ENCODE data around the gene HMSD. TPM values are rescaled to one million over a fixed set of nuclear protein-coding genes. Genes with fewer than 3 reads are reported as not detected.

The HMSD gene
- total and polyA plus RNA-seq, 2 of the 13 experiments (the other 11 are each of a cell fraction or from before 2014, with no cell fraction given): not detected

DNA sequence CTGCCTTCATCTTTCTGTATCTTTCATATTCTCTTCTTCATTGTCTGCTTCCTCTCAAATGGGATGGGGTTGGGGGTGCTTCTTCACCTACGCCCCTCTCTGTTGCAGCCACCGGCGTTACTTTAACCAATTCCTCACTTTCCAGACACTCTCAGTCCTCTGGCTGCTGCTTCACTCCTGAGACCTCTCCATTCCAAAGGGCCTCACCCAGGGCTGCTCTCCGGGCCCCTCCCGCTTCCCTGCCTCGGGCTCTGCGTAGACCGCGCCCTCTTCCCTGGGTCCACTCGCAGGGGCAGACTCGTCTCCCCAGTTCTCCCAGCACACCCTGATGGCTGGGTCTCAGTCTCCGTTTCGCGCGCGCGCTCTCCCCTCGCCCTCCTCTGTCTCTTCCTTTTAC is 21.7 kb downstream of the HMSD start:
- Histone ChIP-seq H3K4me1 (ENCODE audit: insufficient read depth, low read length) (peaks cover 18% of the 10 kb centered on the region), H3K36me3 (replicated peaks in 1 of 2; ENCODE audit: control insufficient read depth in 1 of 2, insufficient read depth in 2 of 2, low read length in 2 of 2) (no peaks in the 10 kb centered on the region), H4K20me1 (ENCODE audit: insufficient read depth, low read length) (no peaks in the 10 kb centered on the region), H3K9ac (ENCODE audit: insufficient read depth, low read depth, low read length) (peak overlapping the region; percentile 70), H3K4me3 (replicated peaks in 1 of 3; ENCODE audit: insufficient read depth in 1 of 3, low read depth in 2 of 3, low read length in 3 of 3) (peak overlapping the region; percentile 62 to 83 (median 78)), H3K27me3 (ENCODE audit: control insufficient read depth in 1 of 2, insufficient read depth in 2 of 2, low read length in 2 of 2) (no peaks in the 10 kb centered on the region), H2AFZ (ENCODE audit: low read length) (peak overlapping the region; percentile 77), H3K27ac (ENCODE audit: extremely low read length, insufficient read depth, low read length) (no peak overlapping the region), H3K4me2 (ENCODE audit: low read depth, low read length) (peak overlapping the region; percentile 97), H3K9me3 (ENCODE audit: low read length) (no peaks in the 10 kb centered on the region), H3K79me2 (ENCODE audit: insufficient read depth, low read length) (no peaks in the 10 kb centered on the region)
- in situ Hi-C loops (cut with HindIII; ENCODE audit: extremely low pct_ligation_motif_present, low pct_unique_long_range_greater_than_20kb) (loop anchor here (10.0 kb wide), 1 partner anchor 76 kb away; no protein-coding TSS in a partner anchor), intact Hi-C loops (cut with micrococcal nuclease; ENCODE audit: unreplicated experiment) (no loop called here)
- ChIA-PET POLR2A (interaction anchor here (0.6 to 0.7 kb wide), 2 partner anchors 13 to 1308 kb away, joined by 3 to 5 read pairs; no protein-coding TSS in a partner anchor), CTCF (ENCODE audit: low intra/inter-chr PET ratio, low total read pairs) (no interaction called here)
- ATAC-seq (peak; percentile 10), DNase-seq (ENCODE audit: low spot score) (no peak), FAIRE-seq (no peak)
- TF ChIP-seq ZNF761 (CRISPR knock-in tag; conservative IDR thresholded peaks at IDR 0.05) (0 out of 2 replicates have a peak, but pooled peaks have one; percentile 2), ZNF737 (CRISPR knock-in tag; IDR thresholded peaks at IDR 0.05; ENCODE audit: borderline replicate concordance) (0 out of 2 replicates have a peak, but pooled peaks have one; percentile 34), GLI4 (CRISPR knock-in tag; IDR thresholded peaks at IDR 0.05; ENCODE audit: borderline replicate concordance) (no peak), ZNF709 (CRISPR knock-in tag; IDR thresholded peaks at IDR 0.05) (peak; percentile 14; the same call in 1 of the 2 replicates), ZNF230 (CRISPR knock-in tag; IDR thresholded peaks at IDR 0.05) (0 out of 2 replicates have a peak, but pooled peaks have one; percentile 6)
- no TSS peak for BruUV-seq (replicated peaks)
- 86% methylated on average over 18 of the region's 18 CpGs for WGBS (ENCODE audit: low lambda C conversion rate)

DNA sequence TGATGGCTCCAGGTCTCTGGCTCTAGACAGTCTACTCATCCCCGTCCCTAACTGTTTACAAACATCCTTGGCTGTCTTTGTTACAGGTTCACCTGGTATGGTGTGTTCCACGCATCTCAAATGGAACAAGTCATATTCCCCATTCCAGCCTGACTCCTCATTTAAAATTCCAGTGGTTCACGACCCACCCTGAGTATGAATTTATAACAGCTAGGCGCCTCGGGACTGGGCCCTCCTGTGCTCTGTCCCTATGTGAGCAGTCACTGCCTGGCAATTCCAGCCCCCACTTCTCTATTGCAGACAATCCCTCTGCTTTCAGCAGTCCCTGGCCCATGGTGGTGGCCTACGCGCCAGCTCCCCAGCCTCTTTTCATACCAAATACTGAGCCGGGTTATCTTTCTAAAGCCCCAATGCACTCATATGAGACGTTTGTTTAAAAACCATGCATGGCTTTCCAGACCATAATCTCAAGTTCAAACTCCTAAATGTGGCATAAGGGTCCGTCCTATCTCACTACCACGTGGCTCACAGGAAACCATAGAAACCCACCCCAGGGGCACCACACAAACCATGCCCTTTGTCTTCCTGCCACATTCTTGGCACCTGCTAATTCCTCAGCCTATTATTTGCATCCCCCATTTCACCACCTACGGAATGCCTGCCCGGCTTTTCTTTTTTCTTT is 22.4 kb downstream of the HMSD start:
- in situ Hi-C loops (cut with HindIII; ENCODE audit: extremely low pct_ligation_motif_present, low pct_unique_long_range_greater_than_20kb): loop anchor here (10.0 kb wide), 1 partner anchor 77 kb away; no protein-coding TSS in a partner anchor
- H3K4me3 ChIP-seq (replicated peaks in 1 of 3; ENCODE audit: insufficient read depth in 1 of 3, low read depth in 2 of 3, low read length in 3 of 3): no peak overlapping the region
- H4K20me1 ChIP-seq (ENCODE audit: insufficient read depth, low read length): no peaks in the 10 kb centered on the region
- intact Hi-C loops (cut with micrococcal nuclease; ENCODE audit: unreplicated experiment): no loop called here
- POLR2A ChIA-PET: no interaction called here
- CTCF ChIA-PET (ENCODE audit: low intra/inter-chr PET ratio, low total read pairs): no interaction called here
- H3K36me3 ChIP-seq (replicated peaks in 1 of 2; ENCODE audit: control insufficient read depth in 1 of 2, insufficient read depth in 2 of 2, low read length in 2 of 2): no peaks in the 10 kb centered on the region
- WGBS (ENCODE audit: low lambda C conversion rate): 87% methylated on average over 13 of the region's 13 CpGs
- FAIRE-seq: no peak
- no peak for ATAC-seq
- BruUV-seq (replicated peaks): TSS peak; percentile 44
- no peak for DNase-seq (ENCODE audit: low spot score)
- no peak overlapping the region for H2AFZ ChIP-seq (ENCODE audit: low read length)
- TF ChIP-seq IRX3 (CRISPR knock-in tag; IDR thresholded peaks at IDR 0.05; ENCODE audit: borderline replicate concordance, low read depth): no peak
- TF ChIP-seq ZNF557 (CRISPR knock-in tag; IDR thresholded peaks at IDR 0.05): no peak
- TF ChIP-seq ZNF30 (CRISPR knock-in tag; IDR thresholded peaks at IDR 0.05): no peak
- H3K79me2 ChIP-seq (ENCODE audit: insufficient read depth, low read length): no peaks in the 10 kb centered on the region
- no peak overlapping the region for H3K9ac ChIP-seq (ENCODE audit: insufficient read depth, low read depth, low read length)
- peaks cover 18% of the 10 kb centered on the region for H3K4me1 ChIP-seq (ENCODE audit: insufficient read depth, low read length)
- H3K9me3 ChIP-seq (ENCODE audit: low read length): no peaks in the 10 kb centered on the region
- H3K27ac ChIP-seq (ENCODE audit: extremely low read length, insufficient read depth, low read length): no peak overlapping the region
- 0 out of 2 replicates have a peak overlapping the region, but pooled peaks have one; percentile 97 for H3K4me2 ChIP-seq (ENCODE audit: low read depth, low read length)
- no peaks in the 10 kb centered on the region for H3K27me3 ChIP-seq (ENCODE audit: control insufficient read depth in 1 of 2, insufficient read depth in 2 of 2, low read length in 2 of 2)
